Breast epithelium (tissue), 3 donors: ENCODE measurements around the gene ZNF735.

Source experiments
- CTCF ChIP-seq, 3 donors: fragments of 450-650 bp; IDR thresholded peaks; one replicate each; pipeline ENCODE4 v1.5.1; 2016 to 2017; ENCODE audit warnings: antibody characterized with exemption in 3 of 3, mild to moderate bottlenecking in 3 of 3, moderate library complexity in 3 of 3
- POLR2A ChIP-seq: fragments of 450-650 bp; IDR thresholded peaks from one replicate; pipeline ENCODE4 v1.6.1; 2016; ENCODE audit warnings: antibody characterized with exemption, mild to moderate bottlenecking, moderate library complexity
- POLR2AphosphoS5 ChIP-seq, 3 donors: sonication (generic); formaldehyde crosslinking; IDR thresholded peaks; one replicate each; pipeline ENCODE4 v1.6.1; 2017; ENCODE audit warnings: antibody characterized with exemption in 3 of 3

DNA sequence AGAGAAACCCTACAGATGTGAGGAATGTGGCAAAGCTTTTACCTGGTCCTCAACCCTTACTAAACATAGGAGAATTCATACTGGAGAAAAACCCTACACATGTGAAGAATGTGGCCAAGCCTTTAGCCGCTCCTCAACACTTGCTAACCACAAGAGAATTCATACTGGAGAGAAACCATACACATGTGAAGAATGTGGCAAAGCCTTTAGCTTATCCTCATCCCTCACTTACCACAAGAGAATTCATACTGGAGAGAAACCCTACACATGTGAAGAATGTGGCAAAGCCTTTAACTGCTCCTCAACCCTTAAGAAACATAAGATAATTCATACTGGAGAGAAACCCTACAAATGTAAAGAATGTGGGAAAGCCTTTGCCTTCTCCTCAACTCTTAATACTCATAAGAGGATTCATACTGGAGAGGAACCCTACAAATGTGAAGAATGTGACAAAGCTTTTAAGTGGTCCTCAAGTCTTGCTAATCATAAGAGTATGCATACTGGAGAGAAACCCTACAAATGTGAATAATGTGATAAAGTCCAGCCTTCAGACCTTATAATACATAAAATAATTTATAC lies 59.4 kb downstream of the ZNF735 start:
- TF ChIP-seq POLR2A (no peak), CTCF (IDR thresholded peaks at IDR 0.05) (no peak), POLR2AphosphoS5 (IDR thresholded peaks at IDR 0.05) (no peak)
